ENCODE data around the gene CLTB.

DNA sequence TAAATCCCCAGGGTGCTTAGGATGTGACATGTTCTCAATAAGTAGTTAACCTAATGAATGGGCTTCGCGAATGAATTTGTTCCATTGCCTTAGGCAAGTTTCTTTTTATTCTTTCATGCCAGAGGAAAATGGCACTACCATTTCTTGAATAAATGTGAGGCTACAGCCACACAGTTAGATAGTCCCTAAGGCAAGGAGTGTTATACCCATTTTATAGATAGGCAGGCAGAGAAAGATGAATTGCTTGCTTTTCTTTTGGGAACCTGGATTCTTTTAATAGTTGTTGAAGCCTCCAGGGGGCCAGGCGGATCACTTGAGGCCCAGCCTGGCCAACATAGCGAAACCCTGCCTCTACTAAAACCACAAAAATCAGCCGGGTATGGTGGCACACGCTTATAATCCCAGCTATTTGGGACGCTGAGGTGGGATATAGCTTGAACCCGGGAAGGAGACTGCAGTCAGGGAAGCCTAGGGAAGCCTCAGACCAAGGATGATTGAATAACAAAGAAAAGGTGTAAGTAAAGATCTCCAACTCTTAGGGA is 28.9 kb downstream of the CLTB start:
- TF ChIP-seq EHMT2 (IDR thresholded peaks at IDR 0.05; ENCODE audit: low read depth) (no peak), JUN (IDR thresholded peaks at IDR 0.05) (no peak), ESRRA (IDR thresholded peaks at IDR 0.05; ENCODE audit: borderline replicate concordance, low read length) (no peak), KDM1A (IDR thresholded peaks at IDR 0.05; ENCODE audit: low read depth) (0 out of 2 replicates have a peak, but pooled peaks have one; percentile 35), POLR2A (IDR thresholded peaks at IDR 0.05; ENCODE audit: low read length) (no peak), POLR2AphosphoS2 (conservative IDR thresholded peaks at IDR 0.05; ENCODE audit: low read length) (no peak)
- TF ChIP-seq, protein P1, sequence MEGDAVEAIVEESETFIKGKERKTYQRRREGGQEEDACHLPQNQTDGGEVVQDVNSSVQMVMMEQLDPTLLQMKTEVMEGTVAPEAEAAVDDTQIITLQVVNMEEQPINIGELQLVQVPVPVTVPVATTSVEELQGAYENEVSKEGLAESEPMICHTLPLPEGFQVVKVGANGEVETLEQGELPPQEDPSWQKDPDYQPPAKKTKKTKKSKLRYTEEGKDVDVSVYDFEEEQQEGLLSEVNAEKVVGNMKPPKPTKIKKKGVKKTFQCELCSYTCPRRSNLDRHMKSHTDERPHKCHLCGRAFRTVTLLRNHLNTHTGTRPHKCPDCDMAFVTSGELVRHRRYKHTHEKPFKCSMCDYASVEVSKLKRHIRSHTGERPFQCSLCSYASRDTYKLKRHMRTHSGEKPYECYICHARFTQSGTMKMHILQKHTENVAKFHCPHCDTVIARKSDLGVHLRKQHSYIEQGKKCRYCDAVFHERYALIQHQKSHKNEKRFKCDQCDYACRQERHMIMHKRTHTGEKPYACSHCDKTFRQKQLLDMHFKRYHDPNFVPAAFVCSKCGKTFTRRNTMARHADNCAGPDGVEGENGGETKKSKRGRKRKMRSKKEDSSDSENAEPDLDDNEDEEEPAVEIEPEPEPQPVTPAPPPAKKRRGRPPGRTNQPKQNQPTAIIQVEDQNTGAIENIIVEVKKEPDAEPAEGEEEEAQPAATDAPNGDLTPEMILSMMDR (IDR thresholded peaks at IDR 0.05), result no peak
- TF ChIP-seq, protein P2, sequence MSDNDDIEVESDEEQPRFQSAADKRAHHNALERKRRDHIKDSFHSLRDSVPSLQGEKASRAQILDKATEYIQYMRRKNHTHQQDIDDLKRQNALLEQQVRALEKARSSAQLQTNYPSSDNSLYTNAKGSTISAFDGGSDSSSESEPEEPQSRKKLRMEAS (IDR thresholded peaks at IDR 0.05), result no peak

All from A549 (cell line).